Lung (tissue), 12 donors: ENCODE measurements around the gene TUBB3. TPM values are rescaled to one million over a fixed set of nuclear protein-coding genes. Genes with fewer than 3 reads are reported as not detected.

Experiments used
- ATAC-seq: fragments of 200-7000 bp; cut with Tn5 transposase; one replicate; pipeline ENCODE4 v1.9.1; 2020; ENCODE audit warnings: moderate number of reproducible peaks; ENCODE audit not compliant: insufficient read depth, low FRiP score
- DNase-seq, 3 donors: peaks; one replicate each; pipeline ENCODE4 v3.0.0-alpha.2; 2013 to 2017
- H3K27ac ChIP-seq, 2 donors: one replicate each; pipeline ENCODE4 v1.5.1; 2013; ENCODE audit warnings: mild to moderate bottlenecking in 2 of 2, moderate library complexity in 2 of 2, control low read depth in 1 of 2, inconsistent platforms in 1 of 2, low read depth in 1 of 2, low read length in 1 of 2
- H3K27me3 ChIP-seq, 3 donors: one replicate each; pipeline ENCODE4 v1.5.1; 2013; ENCODE audit warnings: low read length in 2 of 3; ENCODE audit not compliant: control insufficient read depth in 3 of 3, insufficient read depth in 3 of 3
- H3K36me3 ChIP-seq, 4 donors: one replicate each; pipeline ENCODE4 v1.5.1; 2013; ENCODE audit warnings: low read length in 4 of 4, mild to moderate bottlenecking in 1 of 4, moderate library complexity in 1 of 4; ENCODE audit not compliant: control insufficient read depth in 4 of 4, insufficient read depth in 4 of 4
- H3K4me1 ChIP-seq, 5 donors: one replicate each; pipeline ENCODE4 v1.5.1; 2013; ENCODE audit warnings: low read length in 5 of 5, mild to moderate bottlenecking in 2 of 5, moderate library complexity in 1 of 5; ENCODE audit not compliant: control insufficient read depth in 5 of 5, insufficient read depth in 5 of 5
- H3K4me3 ChIP-seq: one replicate; pipeline ENCODE4 v1.5.1; 2013; ENCODE audit warnings: mild to moderate bottlenecking, control low read depth, moderate library complexity
- H3K9ac ChIP-seq, 2 donors: one replicate each; pipeline ENCODE4 v1.5.1; 2013; ENCODE audit warnings: low read length in 2 of 2, control low read depth in 1 of 2; ENCODE audit not compliant: insufficient read depth in 1 of 2
- H3K9me3 ChIP-seq, 4 donors: one replicate each; pipeline ENCODE4 v1.5.1; 2013; ENCODE audit warnings: low read length in 3 of 4, mild to moderate bottlenecking in 1 of 4, moderate library complexity in 1 of 4; ENCODE audit not compliant: control insufficient read depth in 4 of 4, insufficient read depth in 3 of 4
- WGBS, 2 donors: extraction: QIAGEN DNeasy Blood & Tissue Kit; methylation state at CpG; one replicate each; pipeline ENCODE4 v1.1.7; 2013; 5-methylcytosine and 5-hydroxymethylcytosine counted together
- polyA plus RNA-seq, 2 donors: library from polyadenylated mRNA; stranded (reverse); fragments of 200-250 nt; gene quantifications; one replicate each; pipeline ENCODE4 v1.2.1, GENCODE V29; 2013
- total RNA-seq, 2 donors: library from RNA; depleted of rRNA in 1 of 2; stranded (reverse); fragments of >200 nt in 1 of 2; gene quantifications; one replicate each; pipeline ENCODE4 v1.2.1, GENCODE V29; 2014 to 2021
- TF ChIP-seq, protein P1 (sequence below): IDR thresholded peaks from 2 replicates; pipeline ENCODE4 v1.5.1; 2012; ENCODE audit warnings: mild to moderate bottlenecking; ENCODE audit errors: control extremely low read depth, extremely low read depth
- donor health status: control.
- donor health status: control.
- donor health status: Bipolar disorder and iron deficiency.
- donor health status: healthy.
- donor health status: DM: yes; HTN: yes; CAD: no.

Gene TUBB3
- total and polyA plus RNA-seq, 4 donors: 1.3 to 15.6 (median 8.9) TPM

DNA sequence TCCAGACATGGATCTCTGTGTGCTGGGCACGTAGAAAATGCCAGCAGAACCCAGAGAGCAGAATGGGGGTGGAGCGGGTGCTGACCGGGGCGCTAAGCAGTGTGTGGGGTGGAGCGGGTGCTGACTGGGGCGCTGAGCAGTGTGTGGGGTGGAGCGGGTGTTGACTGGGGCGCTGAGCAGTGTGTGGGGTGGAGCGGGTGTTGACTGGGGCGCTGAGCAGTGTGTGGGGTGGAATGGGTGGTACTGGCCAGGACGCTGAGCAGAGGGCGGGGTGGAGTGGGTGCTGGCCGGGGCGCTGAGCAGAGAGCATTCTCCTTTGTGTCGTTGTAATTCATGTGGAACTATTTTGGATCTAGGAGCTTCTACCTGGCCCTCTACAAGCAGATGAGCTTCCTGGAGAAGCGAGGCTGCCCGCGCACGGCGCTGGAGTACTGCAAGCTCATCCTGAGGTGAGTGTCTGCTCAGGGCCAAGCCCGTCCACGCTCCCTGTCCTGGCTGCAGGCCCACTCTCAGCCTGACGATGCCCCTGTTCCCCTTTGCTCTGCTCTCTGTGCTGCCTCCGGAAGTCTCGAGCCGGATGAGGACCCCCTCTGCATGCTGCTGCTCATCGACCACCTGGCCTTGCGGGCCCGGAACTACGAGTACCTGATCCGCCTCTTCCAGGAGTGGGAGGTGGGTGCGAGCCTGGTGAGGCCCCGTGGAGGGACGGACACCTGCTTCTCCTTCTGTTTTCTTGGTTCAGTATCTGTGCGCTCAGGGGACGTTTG lies 24.8 kb upstream of the TUBB3 start:
- WGBS, 2 donors: 96 to 97% methylated on average over 36 of the region's 36 CpGs
- no peaks in the 10 kb centered on the region for H3K27me3 ChIP-seq
- H3K36me3 ChIP-seq: peaks cover 3 to 69% (median 28%) of the 10 kb centered on the region in 4 donors
- no peak for ATAC-seq
- no peaks in the 10 kb centered on the region for H3K9me3 ChIP-seq
- TF ChIP-seq, protein P1, sequence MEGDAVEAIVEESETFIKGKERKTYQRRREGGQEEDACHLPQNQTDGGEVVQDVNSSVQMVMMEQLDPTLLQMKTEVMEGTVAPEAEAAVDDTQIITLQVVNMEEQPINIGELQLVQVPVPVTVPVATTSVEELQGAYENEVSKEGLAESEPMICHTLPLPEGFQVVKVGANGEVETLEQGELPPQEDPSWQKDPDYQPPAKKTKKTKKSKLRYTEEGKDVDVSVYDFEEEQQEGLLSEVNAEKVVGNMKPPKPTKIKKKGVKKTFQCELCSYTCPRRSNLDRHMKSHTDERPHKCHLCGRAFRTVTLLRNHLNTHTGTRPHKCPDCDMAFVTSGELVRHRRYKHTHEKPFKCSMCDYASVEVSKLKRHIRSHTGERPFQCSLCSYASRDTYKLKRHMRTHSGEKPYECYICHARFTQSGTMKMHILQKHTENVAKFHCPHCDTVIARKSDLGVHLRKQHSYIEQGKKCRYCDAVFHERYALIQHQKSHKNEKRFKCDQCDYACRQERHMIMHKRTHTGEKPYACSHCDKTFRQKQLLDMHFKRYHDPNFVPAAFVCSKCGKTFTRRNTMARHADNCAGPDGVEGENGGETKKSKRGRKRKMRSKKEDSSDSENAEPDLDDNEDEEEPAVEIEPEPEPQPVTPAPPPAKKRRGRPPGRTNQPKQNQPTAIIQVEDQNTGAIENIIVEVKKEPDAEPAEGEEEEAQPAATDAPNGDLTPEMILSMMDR: no peak
- H3K27ac ChIP-seq: no peak overlapping the region
- no peaks in the 10 kb centered on the region for H3K4me1 ChIP-seq
- no peak overlapping the region for H3K9ac ChIP-seq
- DNase-seq: no peak
- H3K4me3 ChIP-seq: no peak overlapping the region

DNA sequence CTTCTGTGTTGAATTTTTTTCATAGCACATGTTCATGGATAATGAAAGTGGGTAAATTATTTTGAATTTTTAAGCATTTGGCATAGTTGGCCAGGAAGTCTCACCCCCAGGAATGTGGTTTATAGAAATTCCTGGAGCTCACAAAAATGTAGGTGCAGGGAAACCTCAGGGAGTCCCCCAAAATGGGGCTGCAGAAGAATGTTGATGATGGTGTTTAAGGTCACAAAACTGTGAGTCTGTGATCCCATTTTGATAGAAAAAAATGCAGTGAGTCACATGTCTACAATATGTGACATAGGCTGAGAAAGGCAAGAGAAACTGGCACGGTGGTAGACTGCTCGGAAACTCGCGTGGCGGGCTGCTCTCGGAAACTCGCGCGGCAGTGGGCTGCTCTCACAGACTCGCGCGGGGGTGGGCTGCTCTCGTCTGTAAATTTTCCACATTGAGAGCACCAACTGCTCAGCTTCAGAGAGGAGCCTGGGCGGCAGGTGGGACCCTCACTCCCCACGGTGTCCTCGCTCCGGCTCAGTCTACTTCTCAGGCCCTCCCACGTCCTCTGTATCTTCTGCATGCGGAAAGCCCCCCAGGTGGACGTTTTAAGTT lies 23.2 kb upstream of the TUBB3 start:
- Histone ChIP-seq H3K27ac (no peak overlapping the region), H3K4me3 (no peak overlapping the region), H3K9me3 (no peaks in the 10 kb centered on the region), H3K4me1 (no peaks in the 10 kb centered on the region), H3K27me3 (no peaks in the 10 kb centered on the region), H3K9ac (no peak overlapping the region), H3K36me3 (peaks cover 10 to 69% (median 25%) of the 10 kb centered on the region in 4 donors)
- ATAC-seq (no peak), DNase-seq (no peak)
- TF ChIP-seq, protein P1: no peak
- 95 to 96% methylated on average over 20 of the region's 20 CpGs for WGBS, 2 donors

DNA sequence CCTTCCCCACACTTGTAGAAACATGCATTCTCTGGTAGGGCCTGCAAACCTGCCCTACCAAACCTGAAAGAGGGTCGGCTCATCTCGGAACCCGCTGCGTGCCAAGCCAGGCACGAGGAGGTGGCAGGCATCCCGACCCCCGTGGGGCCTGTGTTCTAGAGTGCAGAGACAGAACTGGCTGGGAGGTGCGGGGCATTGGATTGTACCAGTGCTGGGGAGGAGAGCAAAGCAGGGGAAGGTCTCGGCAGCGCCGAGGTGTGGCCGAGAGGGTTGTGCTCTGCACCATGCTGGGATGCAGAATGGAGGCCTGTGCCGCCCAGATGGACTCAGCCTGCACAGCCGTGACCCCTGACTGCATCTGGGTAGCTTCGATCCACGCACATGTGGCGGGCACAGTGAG lies 22.3 kb upstream of the TUBB3 start:
- TF ChIP-seq, protein P1: no peak
- Histone ChIP-seq H3K27ac (no peak overlapping the region), H3K9ac (no peak overlapping the region), H3K4me3 (no peak overlapping the region), H3K27me3 (no peaks in the 10 kb centered on the region), H3K36me3 (peaks cover 10 to 72% (median 27%) of the 10 kb centered on the region in 4 donors), H3K4me1 (no peaks in the 10 kb centered on the region), H3K9me3 (no peaks in the 10 kb centered on the region)
- DNase-seq (no peak), ATAC-seq (no peak)
- 97 to 98% methylated on average over 17 of the region's 17 CpGs for WGBS, 2 donors
